ENCODE results near the gene SHROOM3.

SHROOM3 gene

GRCh38 chr4:76681996-76682395 is 247.0 kb downstream of the SHROOM3 start:
- intact Hi-C loops (cut with DNase I), result no loop called here
- no peak for DNase-seq

- intact Hi-C loops (cut with DNase I), result no loop called here
- DNase-seq, result no peak
These were observed 248.1 kb downstream of the SHROOM3 start for GRCh38 chr4:76683144-76683543.

GRCh38 chr4:76687746-76688448 is 252.9 kb downstream of the SHROOM3 start:
- peak in 1 of 10 donors; percentile 39 for DNase-seq
- intact Hi-C loops (cut with DNase I), result no loop called here

- peak in 1 of 10 donors; percentile 62 for DNase-seq
- intact Hi-C loops (cut with DNase I), result no loop called here
These were observed 253.7 kb downstream of the SHROOM3 start for GRCh38 chr4:76688619-76689144.

GRCh38 chr4:76689145-76689817 is 254.3 kb downstream of the SHROOM3 start:
- DNase-seq, result peak in 7 of 10 donors; percentile 20 to 82 (median 25)
- intact Hi-C loops (cut with DNase I), result no loop called here

- peak in 1 of 10 donors; percentile 35 for DNase-seq
- intact Hi-C loops (cut with DNase I), result no loop called here
These were observed 255.2 kb downstream of the SHROOM3 start for GRCh38 chr4:76690011-76690905.

- no peak for DNase-seq
- intact Hi-C loops (cut with DNase I), result no loop called here
These were observed 255.9 kb downstream of the SHROOM3 start for GRCh38 chr4:76690906-76691275.

GRCh38 chr4:76691807-76692582 is 257.0 kb downstream of the SHROOM3 start:
- intact Hi-C loops (cut with DNase I), result no loop called here
- peak in 1 of 10 donors; percentile 11 for DNase-seq

GRCh38 chr4:76692761-76693160 is 257.7 kb downstream of the SHROOM3 start:
- intact Hi-C loops (cut with DNase I), result no loop called here

GRCh38 chr4:76694056-76694455 is 259.0 kb downstream of the SHROOM3 start:
- intact Hi-C loops (cut with DNase I), result no loop called here

More at GRCh38 chr4:76692761-76693160, 257.7 kb downstream of the SHROOM3 start:
- DNase-seq, result no peak

GRCh38 chr4:76696109-76696508 is 261.1 kb downstream of the SHROOM3 start:
- DNase-seq, result peak in 2 of 10 donors; percentile 27 to 36
- intact Hi-C loops (cut with DNase I), result no loop called here

More at GRCh38 chr4:76694056-76694455, 259.0 kb downstream of the SHROOM3 start:
- no peak for DNase-seq

GRCh38 chr4:76697129-76697803 is 262.2 kb downstream of the SHROOM3 start:
- peak in 1 of 10 donors; percentile 5 for DNase-seq
- intact Hi-C loops (cut with DNase I), result no loop called here

GRCh38 chr4:76698141-76698540 is 263.1 kb downstream of the SHROOM3 start:
- intact Hi-C loops (cut with DNase I), result no loop called here
- DNase-seq, result no peak

GRCh38 chr4:76699751-76700310 is 264.8 kb downstream of the SHROOM3 start:
- intact Hi-C loops (cut with DNase I), result no loop called here
- peak in 1 of 10 donors; percentile 24 for DNase-seq

GRCh38 chr4:76702440-76703122 is 267.6 kb downstream of the SHROOM3 start:
- intact Hi-C loops (cut with DNase I), result no loop called here
- DNase-seq, result peak in 1 of 10 donors; percentile 26

- DNase-seq, result peak in 1 of 10 donors; percentile 22
- intact Hi-C loops (cut with DNase I), result no loop called here
These were observed 268.1 kb downstream of the SHROOM3 start for GRCh38 chr4:76703123-76703490.

- intact Hi-C loops (cut with DNase I), result no loop called here
- DNase-seq, result peak in 1 of 10 donors; percentile 39
These were observed 268.6 kb downstream of the SHROOM3 start for GRCh38 chr4:76703676-76704075.

GRCh38 chr4:76704133-76704881 is 269.3 kb downstream of the SHROOM3 start:
- intact Hi-C loops (cut with DNase I), result no loop called here
- DNase-seq, result no peak
